ENCODE results near the gene ZSCAN9.

ZSCAN9 gene

GRCh38 chr6:28225056-28225834, at the start of gene ZSCAN9:
TSS of gene ZSCAN9 (plus strand) at chr6:28225275. CDS start at chr6:28227085, 1,810 bp downstream.
- DNase-seq, result no peak

GRCh38 chr6:28176373-28176772, 48.7 kb upstream of the ZSCAN9 start:
- no peak for DNase-seq

- DNase-seq, result no peak
Observed at GRCh38 chr6:28182255-28182654, 42.8 kb upstream of the ZSCAN9 start.

- DNase-seq, result no peak
Observed at GRCh38 chr6:28188111-28188979, 36.7 kb upstream of the ZSCAN9 start.

DNA sequence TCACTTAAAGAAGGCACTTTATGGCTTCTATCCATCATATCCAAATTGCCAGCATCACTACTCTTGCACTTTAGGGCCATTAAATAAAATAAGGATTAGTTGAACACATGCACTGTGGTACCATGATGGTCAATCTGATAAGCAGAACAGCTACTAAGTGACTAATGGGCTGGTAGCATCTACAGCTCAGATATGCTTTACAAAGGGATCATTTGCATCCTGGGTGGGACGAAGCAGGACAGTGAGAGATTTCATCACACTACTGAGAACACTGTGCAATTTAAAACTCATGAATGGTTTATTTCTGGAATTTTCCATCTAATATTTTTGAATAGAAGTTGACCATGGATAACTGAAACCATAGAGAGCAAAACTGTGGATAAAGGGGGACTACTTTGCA, 25.1 kb upstream of the ZSCAN9 start:
- DNase-seq, result no peak

GRCh38 chr6:28203201-28203600, 21.9 kb upstream of the ZSCAN9 start:
- no peak for DNase-seq

DNA sequence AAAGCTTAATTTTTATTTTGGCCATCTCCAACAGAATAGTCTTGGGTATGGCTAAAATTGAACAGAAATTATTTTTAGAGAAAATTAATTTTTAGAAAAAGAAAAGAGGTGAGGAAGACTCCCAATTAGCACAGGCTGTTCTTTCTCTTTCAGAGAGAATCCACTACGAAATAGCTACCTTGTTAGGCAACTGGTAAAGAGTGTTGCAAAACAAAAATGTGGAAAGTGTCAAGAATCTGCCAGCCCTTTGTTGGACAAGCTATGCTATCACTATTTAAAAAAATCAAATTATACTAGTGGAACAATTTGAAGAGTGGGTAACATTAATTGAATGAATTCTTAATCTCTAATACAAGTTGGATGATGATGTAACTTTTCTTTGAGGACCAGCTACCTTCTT, 19.2 kb upstream of the ZSCAN9 start:
- no peak for DNase-seq

- no peak for DNase-seq
Observed at GRCh38 chr6:28206527-28206926, 18.5 kb upstream of the ZSCAN9 start.

GRCh38 chr6:28206928-28207509, 18.1 kb upstream of the ZSCAN9 start:
- DNase-seq, result no peak

DNA sequence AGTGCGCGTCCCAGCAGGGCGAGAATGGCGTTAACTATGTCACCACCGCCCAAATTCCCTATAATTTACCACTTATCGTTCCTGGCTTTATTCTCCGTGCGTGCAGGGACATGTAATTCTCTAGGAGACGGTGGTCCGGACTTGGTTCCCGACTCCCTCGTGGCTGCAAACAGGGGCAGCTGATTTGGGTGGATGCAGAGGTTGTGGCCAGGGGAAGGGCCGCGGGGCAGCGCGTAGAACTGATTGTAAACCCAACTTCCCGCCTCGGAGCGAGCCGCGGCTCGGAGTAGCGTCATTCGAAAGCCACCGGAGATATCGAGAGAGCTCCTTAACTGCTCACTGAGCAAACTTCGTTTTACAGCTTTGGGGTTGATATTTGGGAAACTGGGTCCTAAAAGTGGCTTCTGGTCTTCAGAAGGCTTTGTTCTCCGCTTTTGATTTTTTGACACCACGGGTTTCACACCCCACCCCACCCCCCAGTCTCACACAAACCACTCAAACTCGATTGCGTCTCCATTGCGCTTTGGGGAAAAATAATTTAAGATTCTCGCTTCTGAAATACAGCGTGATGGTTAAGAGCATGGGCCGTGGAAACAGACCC, 17.5 kb upstream of the ZSCAN9 start:
- no peak for DNase-seq

DNA sequence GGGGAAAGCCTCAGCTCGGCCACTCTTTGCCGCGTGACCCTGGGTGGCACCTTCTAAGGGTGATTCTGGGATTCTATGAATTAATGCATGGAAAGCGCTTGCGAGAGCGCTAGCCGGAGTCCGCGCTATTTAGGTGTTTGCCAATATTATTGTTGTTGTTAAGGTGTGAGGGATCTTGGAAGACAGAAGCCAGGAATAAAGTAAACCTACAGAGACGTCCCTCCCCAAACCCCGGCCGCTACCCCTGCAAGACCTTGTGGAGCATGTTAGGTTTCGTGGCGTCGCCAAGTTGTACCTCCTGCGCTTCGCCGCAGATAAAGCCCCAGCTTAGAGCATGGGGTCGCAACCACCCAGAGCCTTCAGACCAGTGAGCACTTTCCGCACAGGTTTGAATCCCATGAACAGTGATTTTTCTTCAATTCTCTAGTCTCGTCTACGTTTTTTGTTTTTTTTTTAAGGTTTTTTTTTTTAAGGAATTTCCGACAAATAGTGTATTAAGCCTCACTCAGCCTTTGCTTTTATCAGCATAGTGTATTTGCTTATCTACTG, 16.9 kb upstream of the ZSCAN9 start:
- no peak for DNase-seq

- no peak for DNase-seq
Observed at GRCh38 chr6:28209753-28210535, 15.1 kb upstream of the ZSCAN9 start.

- no peak for DNase-seq
Observed at GRCh38 chr6:28211840-28212509, 13.1 kb upstream of the ZSCAN9 start.

DNA sequence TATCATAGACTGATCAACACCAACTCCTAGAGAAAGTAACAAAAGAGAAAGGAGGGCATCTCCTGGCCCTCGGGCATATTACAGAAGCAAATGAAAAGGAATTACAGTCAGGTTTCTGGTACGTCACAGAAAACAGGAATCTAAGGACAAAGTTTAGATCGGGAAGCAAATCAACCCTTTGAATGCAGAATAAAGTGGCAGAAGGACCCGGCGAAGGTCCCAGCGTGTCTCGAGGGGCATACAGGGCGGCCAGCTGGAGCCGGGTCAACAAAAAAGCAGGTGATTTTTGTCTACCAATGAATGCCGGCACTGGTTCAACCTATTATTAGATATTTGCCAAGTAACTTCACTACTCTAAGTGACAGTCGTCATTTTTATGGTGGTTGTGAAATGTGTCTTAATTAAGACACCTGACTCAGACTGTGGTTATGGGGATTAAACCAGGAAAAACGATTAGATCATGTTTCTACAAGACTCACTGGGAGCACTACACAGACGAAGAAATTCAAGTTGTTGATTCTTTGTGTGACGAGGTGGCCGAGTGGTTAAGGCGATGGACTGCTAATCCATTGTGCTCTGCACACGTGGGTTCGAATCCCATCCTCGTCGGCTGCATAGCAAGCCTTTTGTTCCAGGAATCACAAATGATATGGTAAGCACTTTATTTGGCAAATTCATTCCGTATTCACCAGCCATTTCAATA, 12.4 kb upstream of the ZSCAN9 start:
- no peak for DNase-seq

DNA sequence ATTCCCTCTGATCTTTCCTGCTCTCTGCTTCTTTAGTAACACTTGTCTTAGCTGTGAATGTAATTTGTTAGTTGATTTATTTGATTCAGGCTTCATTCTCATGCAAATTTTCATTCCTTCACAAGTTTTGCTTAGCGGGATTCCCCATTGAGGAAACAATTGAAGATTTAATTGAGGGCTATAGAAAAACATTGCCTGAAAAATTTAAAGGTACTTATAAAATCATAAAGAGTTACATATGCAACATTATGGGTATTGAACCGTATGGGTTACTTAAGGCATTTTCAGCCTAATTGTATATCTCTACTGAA, 11.9 kb upstream of the ZSCAN9 start:
- DNase-seq, result no peak

- DNase-seq, result no peak
Observed at GRCh38 chr6:28215425-28215824, 9.7 kb upstream of the ZSCAN9 start.

DNA sequence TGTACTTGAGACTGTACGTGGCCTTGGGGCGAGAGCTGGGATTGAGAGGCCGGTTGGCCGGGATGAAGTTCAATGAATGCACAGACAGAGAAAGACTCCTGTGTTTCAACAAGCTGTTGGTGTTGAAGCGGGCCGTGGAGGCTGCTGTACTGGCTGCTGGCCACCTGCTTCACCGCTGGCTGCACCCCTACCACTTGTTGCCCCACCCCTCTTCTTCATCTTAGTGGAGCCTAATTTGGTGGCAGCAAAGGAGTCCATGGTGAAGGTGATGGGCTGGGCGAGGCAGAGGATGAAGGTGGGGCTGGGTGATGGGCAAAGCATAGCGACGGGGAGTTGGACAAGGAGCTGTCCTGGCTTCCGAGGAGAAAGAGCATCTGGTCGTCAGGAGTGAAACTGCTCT, 7.2 kb upstream of the ZSCAN9 start:
- DNase-seq, result no peak

GRCh38 chr6:28218312-28219248, 6.5 kb upstream of the ZSCAN9 start:
- no peak for DNase-seq

DNA sequence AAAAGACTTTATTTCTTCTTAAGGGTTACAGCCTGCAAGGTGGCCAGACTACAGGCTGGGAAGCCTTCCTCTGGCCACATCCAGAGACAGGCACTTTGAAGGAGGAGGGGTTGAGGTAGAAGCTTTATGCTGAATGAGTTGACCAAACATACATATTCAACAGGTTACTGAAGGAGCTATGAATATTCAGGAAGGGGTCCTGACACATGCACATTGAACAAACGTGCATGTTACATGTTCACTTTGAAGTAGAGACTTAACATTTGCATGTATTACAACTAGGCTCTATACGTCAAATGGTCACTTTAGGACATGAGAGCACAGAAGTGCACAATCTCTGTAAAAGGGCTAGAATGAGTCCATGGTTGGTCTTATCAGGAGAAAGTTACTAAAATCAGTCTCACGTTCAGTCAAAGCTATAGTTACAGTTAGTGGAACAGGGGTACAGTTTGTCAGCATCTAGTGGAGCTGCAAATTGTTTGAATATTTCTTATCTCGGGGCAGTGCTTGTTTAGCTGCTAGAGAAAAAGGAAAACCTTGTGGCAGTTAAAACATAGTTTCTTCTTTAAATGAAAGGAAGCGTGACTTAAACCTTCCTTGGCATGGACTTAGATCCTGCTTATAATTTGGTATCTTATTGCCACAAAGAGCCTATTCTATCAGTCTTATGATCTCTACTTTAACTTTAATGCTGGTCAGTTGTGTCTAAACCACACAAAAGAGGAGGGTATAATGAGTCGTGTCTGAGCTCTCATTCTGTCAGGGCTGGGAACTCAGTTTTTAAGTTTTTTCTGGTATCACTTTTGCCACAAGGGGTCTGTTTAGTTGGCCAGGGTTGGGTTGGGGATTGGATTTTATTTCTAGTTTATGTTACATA, 4.6 kb upstream of the ZSCAN9 start:
- no peak for DNase-seq
